Measurements from ENCODE around the gene NAB1. TPM values are rescaled to one million over a fixed set of nuclear protein-coding genes. Genes with fewer than 3 reads are reported as not detected.
"Not testable (repeated sequence)": the region's sequence is repeated elsewhere in the genome, so short reads cannot be mapped to it uniquely, and the experiment has no call there.

Gene NAB1
- total RNA-seq, 1 donor from 2014 or later: 39.7 TPM

GRCh38 chr2:190705280-190705679 is 56.4 kb downstream of the NAB1 start:
- H3K27ac Mint-ChIP-seq: no peak overlapping the region
- H3K4me1 Mint-ChIP-seq (ENCODE audit: unreplicated experiment): no peaks in the 10 kb centered on the region
- H3K36me3 Mint-ChIP-seq: no peaks in the 10 kb centered on the region
- H3K4me3 Mint-ChIP-seq: no peak overlapping the region
- peaks cover 11% of the 10 kb centered on the region for H3K9me3 Mint-ChIP-seq
- TF ChIP-seq CTCF (conservative IDR thresholded peaks at IDR 0.05): no peak
- H3K27me3 Mint-ChIP-seq: no peaks in the 10 kb centered on the region
- no peak for DNase-seq (ENCODE audit: extremely low spot score, unreplicated experiment)

GRCh38 chr2:190707726-190708125 is 58.8 kb downstream of the NAB1 start:
- H3K36me3 Mint-ChIP-seq: no peaks in the 10 kb centered on the region
- no peak overlapping the region for H3K27ac Mint-ChIP-seq
- no peaks in the 10 kb centered on the region for H3K27me3 Mint-ChIP-seq
- no peak overlapping the region for H3K4me3 Mint-ChIP-seq
- H3K9me3 Mint-ChIP-seq: peaks cover 11% of the 10 kb centered on the region
- H3K4me1 Mint-ChIP-seq (ENCODE audit: unreplicated experiment): no peaks in the 10 kb centered on the region
- DNase-seq (ENCODE audit: extremely low spot score, unreplicated experiment): no peak
- no peak for TF ChIP-seq CTCF (conservative IDR thresholded peaks at IDR 0.05)

GRCh38 chr2:190708650-190709049 is 59.8 kb downstream of the NAB1 start:
- DNase-seq (ENCODE audit: extremely low spot score, unreplicated experiment); H3K27me3 Mint-ChIP-seq; H3K4me3 Mint-ChIP-seq; H3K36me3 Mint-ChIP-seq; H3K4me1 Mint-ChIP-seq (ENCODE audit: unreplicated experiment); H3K27ac Mint-ChIP-seq: not testable (repeated sequence)
- peaks cover 11% of the 10 kb centered on the region for H3K9me3 Mint-ChIP-seq

- TF ChIP-seq CTCF (conservative IDR thresholded peaks at IDR 0.05): no peak
- DNase-seq (ENCODE audit: extremely low spot score, unreplicated experiment): no peak
- H3K27ac Mint-ChIP-seq: no peak overlapping the region
- H3K4me1 Mint-ChIP-seq (ENCODE audit: unreplicated experiment): no peaks in the 10 kb centered on the region
- no peaks in the 10 kb centered on the region for H3K36me3 Mint-ChIP-seq
- H3K27me3 Mint-ChIP-seq: no peaks in the 10 kb centered on the region
- H3K4me3 Mint-ChIP-seq: no peak overlapping the region
- H3K9me3 Mint-ChIP-seq: peaks cover 13% of the 10 kb centered on the region
These were observed 62.2 kb downstream of the NAB1 start for GRCh38 chr2:190711069-190711468.

GRCh38 chr2:190713471-190713870 is 64.6 kb downstream of the NAB1 start:
- Mint-ChIP-seq H3K4me1 (ENCODE audit: unreplicated experiment) (peaks cover 4% of the 10 kb centered on the region), H3K27ac (no peak overlapping the region), H3K4me3 (no peak overlapping the region), H3K9me3 (peaks cover 7% of the 10 kb centered on the region), H3K36me3 (no peaks in the 10 kb centered on the region), H3K27me3 (no peaks in the 10 kb centered on the region)
- DNase-seq (ENCODE audit: extremely low spot score, unreplicated experiment): no peak
- no peak for TF ChIP-seq CTCF (conservative IDR thresholded peaks at IDR 0.05)

GRCh38 chr2:190714958-190715357 is 66.1 kb downstream of the NAB1 start:
- Mint-ChIP-seq H3K4me1 (ENCODE audit: unreplicated experiment) (peaks cover 11% of the 10 kb centered on the region), H3K27me3 (no peaks in the 10 kb centered on the region), H3K4me3 (no peak overlapping the region), H3K36me3 (no peaks in the 10 kb centered on the region), H3K9me3 (peaks cover 5% of the 10 kb centered on the region), H3K27ac (no peak overlapping the region)
- TF ChIP-seq CTCF (conservative IDR thresholded peaks at IDR 0.05): no peak
- DNase-seq (ENCODE audit: extremely low spot score, unreplicated experiment): no peak
